GM18870 (cell line): ENCODE data around the gene SH3GL1.
"Not testable (repeated sequence)": the region's sequence is repeated elsewhere in the genome, so short reads cannot be mapped to it uniquely, and the experiment has no call there.

Experiments
- ATAC-seq: cut with Tn5 transposase; IDR thresholded peaks from one replicate; pipeline ENCODE4 v1.9.1; 2021; ENCODE audit warnings: moderate library complexity; ENCODE audit not compliant: unreplicated experiment

The SH3GL1 gene

DNA sequence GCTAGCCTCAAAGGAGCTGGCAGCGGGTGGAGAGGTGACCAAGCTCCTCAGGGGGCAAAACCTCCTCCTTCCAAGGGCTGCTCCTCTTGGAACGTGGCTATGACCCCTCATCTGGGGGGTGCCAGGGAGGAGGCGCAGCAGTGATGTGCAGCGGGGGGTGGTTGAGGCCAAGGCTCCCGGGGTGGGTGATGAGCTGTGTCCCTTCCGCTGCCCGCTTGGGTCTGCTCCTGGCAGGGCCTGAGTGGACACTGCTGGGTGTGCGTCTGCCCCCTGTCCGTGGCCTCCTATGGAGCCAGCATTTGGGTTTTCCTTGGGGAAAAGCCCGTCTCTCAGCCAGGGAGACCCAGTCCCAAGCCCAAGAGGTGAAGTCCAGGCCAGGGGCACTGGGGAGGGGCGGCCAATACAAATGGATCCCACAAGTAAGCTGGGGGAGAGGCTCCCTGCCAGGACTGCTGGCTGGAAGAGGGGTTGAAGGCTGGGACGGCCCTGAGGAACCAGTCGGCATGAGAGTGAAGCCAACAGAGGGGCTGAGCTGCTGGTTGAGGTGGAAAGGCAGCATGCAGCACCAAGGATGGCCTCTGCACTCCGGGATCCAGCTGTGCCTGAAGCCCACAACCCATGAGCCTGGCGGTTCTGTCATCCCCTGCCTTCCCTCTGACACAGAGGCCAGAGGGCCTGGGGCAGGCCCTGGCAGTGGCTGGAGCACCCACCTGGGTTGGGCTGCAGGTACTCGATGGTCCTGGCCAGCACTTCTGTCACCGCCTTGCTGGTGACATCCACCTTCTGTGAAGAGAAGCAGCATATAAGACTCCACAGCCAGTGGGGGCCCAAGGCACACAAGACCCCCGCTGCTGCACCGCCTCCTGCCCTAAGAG lies 34.3 kb downstream of the SH3GL1 start:
- ATAC-seq = no peak

DNA sequence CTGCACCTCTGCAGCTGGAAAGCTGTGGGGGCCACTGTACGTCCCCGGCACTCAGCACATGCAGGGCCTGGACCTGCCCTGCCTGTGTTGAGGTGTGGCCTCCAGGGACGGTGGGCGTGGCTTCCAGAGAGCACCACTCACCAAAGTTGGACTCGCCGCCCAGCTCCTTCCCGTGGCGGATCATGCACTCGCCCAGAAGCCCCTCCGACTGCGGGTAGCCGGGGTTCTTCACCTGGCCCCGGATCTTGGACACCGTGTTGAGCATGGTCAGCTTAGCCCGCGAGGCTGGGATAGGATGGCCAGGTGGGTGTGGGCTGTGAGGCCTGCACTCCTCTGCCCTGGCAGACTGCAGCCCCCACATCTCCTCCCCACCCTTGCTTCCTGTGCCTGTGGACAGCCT lies 35.0 kb downstream of the SH3GL1 start:
- no peak for ATAC-seq

DNA sequence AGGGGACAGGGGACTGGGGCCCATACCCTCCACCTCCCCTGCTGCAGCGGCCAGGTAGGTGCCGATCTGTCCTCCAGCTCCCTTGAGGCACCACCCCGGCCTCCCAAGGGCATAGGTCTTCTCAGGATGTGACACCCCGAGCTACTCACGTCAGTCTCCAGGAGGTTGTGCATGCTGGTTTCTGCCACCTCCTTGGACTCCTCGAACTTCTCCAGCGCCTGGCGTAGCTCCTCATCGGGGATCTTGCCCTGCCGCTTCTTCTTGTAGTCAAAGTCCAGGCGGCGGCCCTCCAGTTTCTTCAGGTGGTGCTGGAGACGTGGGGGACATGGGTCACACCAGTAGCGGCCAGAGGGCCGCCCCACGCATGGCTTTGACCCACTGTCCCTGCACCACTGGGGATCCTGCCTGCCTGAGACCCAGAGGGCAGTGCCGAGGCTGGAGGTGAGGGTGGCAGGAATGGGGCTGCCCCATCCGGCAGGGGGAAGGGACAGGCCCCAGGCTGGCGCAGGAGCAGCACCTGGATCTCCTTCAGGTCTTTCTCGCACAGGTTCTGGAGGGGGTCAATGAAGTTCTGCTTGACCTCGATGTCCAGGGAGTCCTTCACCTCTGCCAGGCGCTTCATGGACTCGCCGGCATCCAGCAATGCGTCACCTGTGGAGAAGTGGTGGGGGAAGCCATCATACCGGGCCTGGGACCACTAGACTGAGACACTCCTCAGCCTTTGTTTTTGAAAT lies 36.6 kb downstream of the SH3GL1 start:
- ATAC-seq = no peak

DNA sequence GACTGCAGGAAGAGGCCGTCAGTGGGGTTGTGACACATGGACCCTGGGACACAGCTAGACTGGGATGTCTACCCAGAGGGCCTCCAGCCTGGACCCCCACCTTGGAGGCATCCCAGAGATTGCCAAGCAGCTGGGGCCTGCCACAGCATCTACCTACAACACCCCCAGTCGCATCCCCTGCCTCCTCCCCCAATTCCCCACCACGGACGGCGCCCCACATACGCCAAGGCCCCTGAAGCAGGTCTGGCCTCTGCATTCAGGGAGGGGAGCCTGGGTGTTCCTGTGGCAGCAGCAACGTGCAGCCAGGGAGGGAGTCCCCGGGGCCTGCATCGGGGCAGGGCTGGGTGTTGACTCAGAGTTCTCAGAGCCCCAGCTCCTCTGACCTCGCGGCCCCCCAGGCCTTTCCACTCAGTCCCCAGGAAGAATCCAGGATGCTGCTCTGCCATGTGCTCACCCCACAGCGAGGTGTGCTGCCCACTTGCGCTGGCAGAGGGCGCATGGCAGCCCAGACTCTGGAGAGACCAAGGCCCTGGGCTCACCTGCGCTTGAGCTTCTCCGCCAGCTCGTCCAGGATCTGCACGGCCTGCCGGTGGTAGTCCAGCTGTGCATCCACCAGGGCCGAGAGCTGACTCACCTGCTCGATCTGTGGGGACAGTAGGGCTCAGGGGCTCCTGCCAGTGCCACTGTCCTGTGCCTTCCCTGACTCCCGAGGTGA lies 37.4 kb downstream of the SH3GL1 start:
- no peak for ATAC-seq

DNA sequence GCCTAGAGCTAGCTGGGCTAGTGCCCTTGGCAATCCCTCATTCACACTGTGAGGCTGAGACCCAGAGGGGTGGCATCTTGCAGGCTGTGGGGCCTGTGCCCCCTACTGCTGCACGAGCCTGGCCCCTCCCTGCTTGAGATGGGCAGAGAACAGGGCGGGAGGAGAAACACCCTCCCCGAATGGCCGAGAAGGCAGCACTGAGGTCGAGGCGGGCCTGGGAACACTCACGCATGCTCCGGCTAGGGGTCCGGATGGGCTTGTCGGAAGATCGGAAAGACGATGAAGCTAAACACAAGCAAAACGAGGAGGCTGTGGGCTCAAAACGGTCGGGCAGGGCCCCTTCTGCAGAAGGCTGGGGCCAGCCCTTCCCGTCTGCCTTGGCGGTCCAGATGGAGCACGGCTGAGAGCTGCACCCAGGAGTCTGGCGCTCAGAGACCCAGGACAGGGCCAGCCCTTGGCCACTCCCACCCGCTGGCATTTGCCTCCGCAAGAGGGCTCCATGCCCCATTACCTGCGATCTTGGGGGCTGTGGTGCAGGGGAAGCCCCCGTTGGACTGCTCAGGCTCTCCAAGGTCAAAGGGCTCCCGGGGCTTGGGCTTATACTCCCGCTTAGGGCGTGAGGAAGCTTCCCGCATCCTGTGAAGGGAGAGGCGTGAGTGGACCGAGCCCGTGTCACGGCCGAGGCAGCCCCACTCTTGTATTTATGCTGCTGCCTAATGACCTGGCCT lies 38.1 kb downstream of the SH3GL1 start:
- no peak for ATAC-seq

DNA sequence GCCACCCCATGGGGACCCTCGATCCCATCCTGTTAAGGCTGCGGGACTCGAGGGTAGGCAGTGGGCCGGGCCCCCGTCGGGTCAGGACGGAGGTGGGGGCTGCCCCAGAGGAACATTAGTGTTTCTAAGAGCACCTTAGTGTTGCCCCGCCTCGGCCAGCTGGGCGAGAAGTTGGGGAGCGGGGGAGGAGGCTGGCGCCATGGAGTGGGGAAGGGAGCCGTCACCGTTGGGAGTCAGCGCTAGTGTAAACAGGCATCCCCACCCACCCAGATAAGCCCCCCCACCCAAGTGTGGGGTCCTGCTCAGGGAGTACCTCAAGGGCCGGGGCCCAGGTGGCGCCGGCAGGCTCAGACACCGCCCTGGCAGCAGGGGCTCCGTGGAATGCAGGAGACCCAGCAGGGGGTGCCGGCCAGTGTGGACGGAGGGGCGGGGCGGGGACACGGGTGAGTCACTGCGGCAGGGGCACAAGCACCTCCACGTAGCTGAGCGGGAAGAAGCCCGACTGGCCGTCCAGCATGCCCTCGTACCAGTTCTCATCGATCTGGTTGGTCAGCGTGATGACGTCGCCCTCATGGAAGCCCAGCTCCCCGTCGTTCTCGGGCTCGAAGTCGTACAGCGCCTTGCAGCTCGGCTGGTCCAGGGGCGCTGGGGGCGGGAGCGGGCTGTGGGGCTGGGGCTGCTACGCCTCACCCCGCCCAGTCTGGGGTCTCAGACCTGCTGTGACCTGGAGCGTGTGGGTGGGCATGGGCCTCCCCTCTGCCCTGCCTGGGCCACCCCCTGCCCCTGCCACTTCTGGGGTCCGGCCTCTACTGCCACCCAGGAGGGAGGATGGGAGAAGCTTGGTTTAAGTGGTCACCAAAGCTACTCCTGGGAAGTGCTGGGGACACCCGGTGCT lies 38.9 kb downstream of the SH3GL1 start:
- no peak for ATAC-seq

DNA sequence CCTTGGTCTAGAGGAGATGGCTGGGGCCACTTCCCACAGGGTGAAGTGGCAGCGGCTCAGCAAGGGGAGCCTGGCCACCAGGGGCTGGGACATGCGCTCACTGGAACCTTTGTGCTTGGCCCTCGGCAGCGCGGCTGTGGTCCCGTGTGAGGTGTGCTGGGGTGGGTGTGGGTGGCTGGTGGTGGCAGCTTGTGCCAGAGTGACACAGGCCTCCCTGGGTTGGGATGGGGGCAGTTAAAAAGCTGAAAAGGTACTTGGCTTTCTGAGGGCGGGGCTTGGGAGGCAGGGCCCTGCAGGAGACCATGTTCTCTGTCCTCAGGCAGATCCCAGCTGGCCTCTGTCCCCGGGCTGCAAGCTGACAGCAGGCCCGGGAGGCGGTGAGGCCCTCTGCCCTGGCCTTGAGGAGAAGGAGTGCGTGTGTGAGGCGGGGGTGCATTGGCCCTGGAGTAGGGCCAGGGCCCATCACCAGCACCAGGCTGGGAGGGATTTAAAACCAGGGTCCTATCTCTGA lies 39.7 kb downstream of the SH3GL1 start:
- no peak for ATAC-seq

DNA sequence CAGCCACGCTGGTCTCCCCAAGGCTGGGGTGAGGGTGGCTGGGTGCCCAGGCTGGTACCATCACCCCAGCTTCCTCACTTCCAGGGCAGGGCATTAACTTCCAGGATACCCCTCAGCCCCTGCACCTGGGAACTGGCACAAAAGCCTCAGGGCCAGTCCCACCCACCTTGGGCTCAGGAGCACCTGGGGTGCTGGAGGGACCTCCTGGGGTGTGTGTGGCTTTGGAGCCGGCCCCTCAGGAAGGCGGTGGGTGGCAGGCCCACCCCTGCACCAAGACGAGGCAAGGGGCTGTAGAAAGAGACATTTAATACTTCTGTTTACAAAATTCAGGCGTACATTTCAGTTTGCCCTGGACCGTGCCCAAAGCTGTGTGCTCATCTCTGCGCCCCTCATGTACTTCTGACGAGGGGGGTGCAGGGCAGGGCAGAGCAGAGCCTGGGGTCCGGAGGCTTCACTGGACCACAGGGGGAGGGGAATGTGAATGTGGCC lies 40.2 kb downstream of the SH3GL1 start:
- no peak for ATAC-seq

DNA sequence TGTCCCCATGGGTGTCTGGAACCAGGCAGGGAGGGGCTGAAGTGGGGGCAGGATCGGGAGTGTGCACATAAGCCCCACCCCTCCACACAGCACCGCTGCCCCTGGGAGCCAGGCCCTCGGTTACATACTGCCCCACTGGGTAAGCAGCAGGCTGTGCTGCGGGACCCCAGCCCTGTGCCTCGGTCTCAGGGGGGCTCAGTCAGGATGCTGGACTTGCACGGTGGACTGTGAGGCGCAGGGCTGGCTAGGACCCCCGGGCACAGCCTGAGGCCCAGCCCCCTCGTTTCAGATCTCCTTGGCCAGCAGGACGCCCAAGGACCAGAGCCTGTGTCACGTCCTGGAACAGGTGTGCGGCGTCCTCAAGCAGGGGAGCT lies 40.7 kb downstream of the SH3GL1 start:
- no peak for ATAC-seq

DNA sequence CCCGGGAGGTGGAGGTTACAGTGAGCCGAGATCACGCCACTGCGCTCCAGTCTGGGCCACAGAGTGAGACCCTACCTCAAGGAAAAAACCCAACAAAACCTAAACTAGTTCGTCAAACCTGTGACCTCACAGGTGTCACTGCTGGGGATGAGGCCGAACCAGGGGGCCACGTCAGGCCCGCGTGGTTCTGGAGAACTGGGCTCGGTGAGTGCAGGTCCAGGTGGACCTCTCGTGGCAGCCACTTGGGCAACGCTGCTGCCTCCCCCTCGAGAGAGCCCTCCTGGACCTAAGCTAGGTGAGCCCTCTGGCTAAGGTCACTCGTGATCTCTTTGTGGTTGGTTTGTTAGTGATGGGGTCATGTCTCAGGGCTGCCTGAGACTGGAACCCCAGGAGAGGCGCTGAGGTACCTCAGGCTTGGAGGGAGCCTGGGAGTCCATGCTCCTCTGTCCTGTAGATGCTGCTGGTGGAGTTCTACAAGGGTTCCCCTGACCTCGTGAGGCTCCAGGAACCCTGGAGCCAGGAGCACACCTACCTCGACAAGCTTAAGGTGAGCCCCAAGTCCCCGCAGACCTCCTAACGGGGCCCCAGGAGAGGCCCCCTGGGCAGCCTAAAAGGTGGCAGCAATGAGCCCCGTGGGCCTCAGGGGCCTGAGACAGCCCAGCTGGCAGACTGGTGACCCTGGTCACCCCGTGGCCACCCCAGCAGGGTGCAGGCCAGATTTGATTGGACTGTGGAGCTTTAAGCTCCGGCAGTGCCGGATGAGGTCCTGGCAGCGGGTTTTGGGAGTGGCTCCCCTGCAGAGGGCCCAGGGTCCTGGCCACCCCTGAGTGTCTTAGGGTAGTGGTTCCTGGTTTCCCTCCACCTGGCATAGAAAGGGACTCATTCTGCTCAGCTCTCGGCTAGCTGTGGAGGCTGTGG lies 41.4 kb downstream of the SH3GL1 start:
- ATAC-seq = no peak

DNA sequence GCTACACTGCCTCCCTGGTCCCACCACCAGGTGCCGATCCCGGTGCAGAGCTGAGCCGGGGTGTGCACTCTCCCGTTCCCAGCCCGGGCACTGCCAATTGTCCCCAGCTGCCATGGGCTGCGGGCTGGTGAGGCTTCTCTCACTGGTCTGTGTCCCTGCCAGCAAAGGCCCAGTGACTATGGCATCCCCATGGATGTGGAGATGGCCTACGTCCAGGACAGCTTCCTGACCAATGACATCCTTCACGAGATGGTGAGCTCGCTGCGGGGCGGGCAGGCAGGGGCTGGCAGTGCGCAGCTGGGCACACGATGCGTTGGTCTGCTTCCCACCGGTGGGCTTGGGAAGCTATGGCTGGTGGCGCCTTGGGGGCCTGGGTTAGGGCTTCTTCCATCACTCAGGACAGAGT lies 42.4 kb downstream of the SH3GL1 start:
- ATAC-seq = no peak

DNA sequence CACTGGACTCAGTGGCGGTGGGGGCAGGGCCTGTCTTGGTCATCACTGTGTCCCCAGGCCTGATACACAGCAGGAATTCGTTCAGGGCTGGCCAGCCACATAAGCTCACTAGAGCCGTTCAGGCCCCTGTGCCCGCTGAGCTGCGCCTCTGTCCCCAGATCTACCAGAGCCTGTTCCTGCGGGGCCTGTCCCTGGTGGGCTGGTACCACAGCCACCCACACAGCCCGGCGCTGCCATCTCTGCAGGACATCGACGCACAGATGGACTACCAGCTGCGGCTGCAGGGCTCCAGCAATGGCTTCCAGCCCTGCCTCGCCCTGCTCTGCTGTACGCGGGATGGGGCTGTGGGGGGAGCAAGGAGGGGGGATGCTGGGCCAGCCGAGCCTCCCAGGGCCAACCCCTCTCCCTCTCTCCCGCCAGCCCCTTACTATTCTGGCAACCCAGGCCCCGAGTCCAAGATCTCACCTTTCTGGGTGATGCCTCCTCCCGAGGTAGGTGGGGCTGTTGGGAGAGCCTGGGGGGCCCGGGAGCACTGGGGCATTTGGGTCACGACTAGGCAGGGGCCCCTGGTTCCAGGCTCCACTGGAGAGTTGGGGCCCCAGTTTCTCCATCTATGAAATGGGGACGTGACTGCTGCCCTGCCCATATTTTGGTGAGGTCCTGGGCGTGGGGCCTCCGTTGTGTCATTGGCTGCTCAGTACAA lies 43.1 kb downstream of the SH3GL1 start:
- no peak for ATAC-seq

DNA sequence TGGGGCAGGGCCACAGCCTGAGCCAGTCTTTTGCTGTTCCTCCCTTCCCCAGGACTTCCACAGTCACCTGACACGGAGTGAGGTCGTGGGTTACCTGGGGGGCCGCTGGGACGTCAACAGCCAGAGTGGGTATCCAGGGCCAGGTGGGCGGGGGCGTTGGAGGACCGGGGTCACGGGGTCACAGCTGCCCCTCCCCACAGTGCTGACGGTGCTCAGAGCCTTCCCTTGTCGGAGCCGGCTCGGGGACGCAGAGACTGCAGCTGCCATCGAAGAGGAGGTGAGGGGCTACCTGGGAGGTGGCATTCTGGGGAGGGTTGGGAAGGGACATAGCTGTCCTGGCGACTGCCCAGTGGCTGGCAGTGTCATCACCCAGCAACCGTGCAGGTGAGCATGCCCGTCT lies 45.5 kb downstream of the SH3GL1 start:
- ATAC-seq = no peak

DNA sequence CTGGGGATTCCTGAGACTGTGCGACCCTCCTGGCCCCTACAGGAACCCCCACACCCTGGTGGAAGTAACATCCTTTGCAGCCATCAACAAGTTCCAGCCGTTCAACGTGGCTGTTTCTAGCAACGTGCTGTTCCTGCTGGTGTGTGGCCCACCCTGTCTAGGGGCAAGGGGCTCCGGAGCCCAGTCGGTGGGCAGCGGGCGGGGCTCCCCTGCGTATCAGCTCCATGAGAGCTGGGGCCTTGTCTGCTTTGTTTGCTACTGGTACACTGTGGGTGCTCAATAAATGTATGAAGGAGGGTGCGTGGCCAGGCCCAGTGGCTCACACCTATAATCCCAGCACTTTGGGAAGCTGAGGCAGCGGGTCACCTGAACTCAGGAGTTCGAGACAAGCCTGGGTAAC lies 46.1 kb downstream of the SH3GL1 start:
- ATAC-seq = no peak

DNA sequence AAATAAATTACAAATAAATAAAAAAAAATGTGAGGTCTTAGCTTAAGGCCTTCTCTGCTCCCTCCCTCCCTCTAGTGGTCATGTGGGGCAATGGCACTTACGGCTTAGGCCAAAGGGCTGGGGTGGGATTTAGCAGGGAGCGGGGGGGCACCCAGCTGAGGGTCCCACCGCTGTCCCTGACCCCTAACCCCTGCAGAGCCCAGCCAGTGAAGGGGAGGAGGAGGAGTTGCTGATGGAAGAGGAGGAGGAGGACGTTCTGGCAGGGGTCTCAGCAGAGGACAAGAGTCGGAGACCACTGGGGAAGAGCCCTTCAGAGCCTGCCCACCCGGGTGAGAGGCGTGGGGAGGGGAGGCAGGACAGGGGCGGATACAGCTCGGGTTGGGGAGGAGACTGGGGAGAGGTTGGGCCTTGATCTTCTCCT lies 47.6 kb downstream of the SH3GL1 start:
- no peak for ATAC-seq

DNA sequence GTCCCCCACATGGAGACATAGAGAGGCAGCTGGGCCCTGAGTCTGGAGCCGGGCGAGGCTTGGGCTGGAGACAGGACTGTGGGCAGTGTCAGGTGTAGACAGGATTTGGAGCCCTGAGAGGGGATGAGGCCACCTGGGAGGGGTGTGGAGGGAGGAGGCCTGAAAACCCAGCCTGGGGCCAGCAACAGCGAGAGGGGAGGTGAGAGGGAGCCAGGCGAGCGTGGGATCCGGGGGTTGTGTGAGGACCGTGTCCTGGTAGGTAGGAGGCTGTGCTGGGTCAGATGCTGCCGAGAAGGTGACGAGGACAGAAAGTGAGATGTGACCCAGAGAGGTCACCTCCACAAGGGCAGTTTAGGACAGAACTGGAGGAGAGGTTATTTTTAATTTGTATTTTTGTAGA lies 49.6 kb downstream of the SH3GL1 start:
- no peak for ATAC-seq

DNA sequence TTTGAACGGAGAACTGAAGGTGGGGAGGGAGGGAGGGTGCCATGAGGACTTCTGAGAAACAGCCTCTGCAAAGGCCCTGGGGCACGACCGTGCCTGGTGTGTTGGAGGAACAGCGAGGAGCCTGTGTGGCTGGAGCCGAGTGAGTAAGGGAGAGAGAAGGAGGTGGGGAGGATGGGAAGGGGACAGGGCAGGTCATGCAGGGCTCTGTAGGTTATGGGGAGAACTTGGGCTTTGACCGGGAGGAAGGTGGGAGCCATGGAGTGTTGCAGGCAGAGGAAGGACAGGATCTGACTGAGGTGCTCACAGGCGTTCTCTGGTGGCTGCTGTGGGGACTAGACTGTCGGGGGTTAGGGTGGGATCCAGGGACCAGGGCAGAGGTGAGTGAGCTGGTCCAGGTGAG lies 50.2 kb downstream of the SH3GL1 start:
- no peak for ATAC-seq

DNA sequence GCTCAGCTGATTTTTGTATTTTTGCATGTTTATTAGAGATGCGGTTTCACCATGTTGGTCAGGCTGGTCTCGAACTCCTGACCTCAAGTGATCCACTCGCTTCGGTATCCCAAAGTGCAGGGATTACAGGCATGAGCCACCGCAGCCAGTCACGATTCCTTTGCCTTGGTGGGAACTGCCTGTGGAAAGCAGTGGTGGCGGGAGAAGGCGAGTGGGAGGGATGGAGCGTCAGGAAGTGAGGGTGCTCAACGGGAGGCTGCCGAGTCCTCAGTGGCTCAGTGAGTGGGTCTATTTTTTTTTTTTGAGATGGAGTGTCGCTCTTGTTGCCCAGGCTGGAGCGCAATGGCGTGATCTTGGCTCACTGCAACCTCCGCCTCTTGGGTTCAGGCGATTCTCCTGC lies 51.1 kb downstream of the SH3GL1 start:
- not testable (repeated sequence) for ATAC-seq
